Measurements from ENCODE around the gene TGFB2.

The TGFB2 gene

GRCh38 chr1:218461351-218461750, 116.2 kb downstream of the TGFB2 start:
- H3K4me3 ChIP-seq (ENCODE audit: low read depth, low read length) = no peak overlapping the region
- DNase-seq (ENCODE audit: low read depth) = no peak
- no peak for TF ChIP-seq CTCF (IDR thresholded peaks at IDR 0.05; ENCODE audit: control insufficient read depth, extremely low read depth, insufficient read depth)

GRCh38 chr1:218462116-218462515, 117.0 kb downstream of the TGFB2 start:
- no peak for DNase-seq (ENCODE audit: low read depth)
- no peak for TF ChIP-seq CTCF (IDR thresholded peaks at IDR 0.05; ENCODE audit: control insufficient read depth, extremely low read depth, insufficient read depth)
- no peak overlapping the region for H3K4me3 ChIP-seq (ENCODE audit: low read depth, low read length)

GRCh38 chr1:218462587-218462986, 117.5 kb downstream of the TGFB2 start:
- no peak overlapping the region for H3K4me3 ChIP-seq (ENCODE audit: low read depth, low read length)

GRCh38 chr1:218463194-218464156, 118.3 kb downstream of the TGFB2 start:
- no peak for DNase-seq (ENCODE audit: low read depth)
- no peak overlapping the region for H3K4me3 ChIP-seq (ENCODE audit: low read depth, low read length)
- TF ChIP-seq CTCF (IDR thresholded peaks at IDR 0.05; ENCODE audit: control insufficient read depth, extremely low read depth, insufficient read depth) = no peak

More at GRCh38 chr1:218462587-218462986, 117.5 kb downstream of the TGFB2 start:
- no peak for DNase-seq (ENCODE audit: low read depth)
- no peak for TF ChIP-seq CTCF (IDR thresholded peaks at IDR 0.05; ENCODE audit: control insufficient read depth, extremely low read depth, insufficient read depth)

- TF ChIP-seq CTCF (IDR thresholded peaks at IDR 0.05; ENCODE audit: control insufficient read depth, extremely low read depth, insufficient read depth) = no peak
- H3K4me3 ChIP-seq (ENCODE audit: low read depth, low read length) = no peak overlapping the region
- no peak for DNase-seq (ENCODE audit: low read depth)
Observed at GRCh38 chr1:218464871-218465270, 119.7 kb downstream of the TGFB2 start.

DNA sequence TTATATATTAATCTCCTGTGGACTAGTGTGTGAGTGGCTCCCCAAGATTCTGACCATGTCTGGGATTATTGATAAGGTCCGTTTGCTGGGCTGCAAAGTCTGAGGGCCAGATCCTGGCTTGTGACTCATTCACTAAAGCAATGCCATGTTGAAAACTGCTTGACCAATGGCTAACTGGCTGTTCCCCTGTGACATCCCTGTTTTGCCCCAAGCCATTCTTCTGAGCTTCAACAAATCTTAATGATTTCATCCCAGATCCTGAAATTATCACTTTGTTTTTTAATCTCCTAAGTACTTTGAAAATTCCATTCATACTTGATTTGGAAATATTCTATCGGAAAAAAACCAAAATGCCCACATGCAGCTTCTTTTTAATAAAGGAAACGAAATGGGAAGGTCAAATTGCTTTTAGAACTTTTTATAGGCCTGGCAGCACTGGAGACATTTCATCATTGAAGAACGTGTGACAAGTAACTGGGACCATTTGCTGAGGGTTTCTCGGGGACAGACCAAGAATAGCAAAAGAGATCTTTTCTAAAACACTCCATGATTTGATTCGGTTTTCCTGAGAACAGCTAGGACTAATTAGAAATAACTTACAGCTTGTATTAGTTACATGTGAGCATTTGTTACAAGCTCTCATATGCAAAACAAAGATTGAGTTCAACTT, 121.3 kb downstream of the TGFB2 start:
- DNase-seq (ENCODE audit: low read depth) = no peak
- TF ChIP-seq CTCF (IDR thresholded peaks at IDR 0.05; ENCODE audit: control insufficient read depth, extremely low read depth, insufficient read depth) = no peak
- no peak overlapping the region for H3K4me3 ChIP-seq (ENCODE audit: low read depth, low read length)

Data from LNCaP clone FGC (cell line).